SJCRH30 (cell line): Measurements from ENCODE around the gene GLI3. TPM values are rescaled to one million over a fixed set of nuclear protein-coding genes. Genes with fewer than 3 reads are reported as not detected.
"Not testable (repeated sequence)": the region's sequence is repeated elsewhere in the genome, so short reads cannot be mapped to it uniquely, and the experiment has no call there.

Experiments
- DNase-seq, 2 experiments: peaks; one replicate each; pipeline ENCODE4 v3.0.0-alpha.2; 2015 to 2020
- H3K27ac ChIP-seq: fragments of 250-450 bp; sonication (Bioruptor Pico); 2 replicates; pipeline ENCODE4 v1.5.1; 2020; ENCODE audit warnings: mild to moderate bottlenecking, moderate library complexity
- H3K27me3 ChIP-seq: fragments of 250-450 bp; sonication (Bioruptor Pico); 2 replicates; pipeline ENCODE4 v1.5.1; 2020; ENCODE audit warnings: mild to moderate bottlenecking, moderate library complexity
- H3K36me3 ChIP-seq: fragments of 250-450 bp; sonication (Bioruptor Pico); 2 replicates; pipeline ENCODE4 v1.5.1; 2020; ENCODE audit warnings: mild to moderate bottlenecking, moderate library complexity
- H3K4me1 ChIP-seq: fragments of 250-450 bp; sonication (Bioruptor Pico); 2 replicates; pipeline ENCODE4 v1.5.1; 2020; ENCODE audit warnings: mild to moderate bottlenecking, moderate library complexity
- H3K4me3 ChIP-seq: fragments of 250-450 bp; sonication (Bioruptor Pico); 2 replicates; pipeline ENCODE4 v1.5.1; 2020; ENCODE audit warnings: mild to moderate bottlenecking, moderate library complexity
- H3K9me3 ChIP-seq: fragments of 250-450 bp; sonication (Bioruptor Pico); replicated peaks from 2 replicates; pipeline ENCODE4 v1.5.1; 2020; ENCODE audit warnings: mild to moderate bottlenecking, moderate library complexity
- total RNA-seq: library from RNA; depleted of rRNA; stranded (reverse); fragments of >200 nt; shearing (Covaris generic); gene quantifications from 2 replicates; pipeline ENCODE4 v1.2.3, GENCODE V29; 2014

The GLI3 gene
- total RNA-seq, 1 experiment from 2014 or later = 11.1 TPM

GRCh38 chr7:42211938-42212337, 25.1 kb downstream of the GLI3 start:
- peaks cover 10% of the 10 kb centered on the region for H3K36me3 ChIP-seq
- H3K27ac ChIP-seq = no peak overlapping the region
- no peaks in the 10 kb centered on the region for H3K9me3 ChIP-seq
- H3K4me3 ChIP-seq = no peak overlapping the region
- no peaks in the 10 kb centered on the region for H3K4me1 ChIP-seq
- no peaks in the 10 kb centered on the region for H3K27me3 ChIP-seq
- no peak for DNase-seq

- Histone ChIP-seq H3K36me3 (peaks cover 15% of the 10 kb centered on the region), H3K4me3 (no peak overlapping the region), H3K4me1 (no peaks in the 10 kb centered on the region), H3K27ac (no peak overlapping the region), H3K27me3 (no peaks in the 10 kb centered on the region), H3K9me3 (no peaks in the 10 kb centered on the region)
- DNase-seq = no peak
These were observed 26.2 kb downstream of the GLI3 start for GRCh38 chr7:42210779-42211178.

GRCh38 chr7:42210333-42210732, 26.7 kb downstream of the GLI3 start:
- Histone ChIP-seq H3K36me3 (peaks cover 15% of the 10 kb centered on the region), H3K9me3 (no peaks in the 10 kb centered on the region), H3K27ac (no peak overlapping the region), H3K4me1 (no peaks in the 10 kb centered on the region), H3K27me3 (no peaks in the 10 kb centered on the region), H3K4me3 (no peak overlapping the region)
- no peak for DNase-seq

GRCh38 chr7:42209085-42209484, 27.9 kb downstream of the GLI3 start:
- H3K27ac ChIP-seq, H3K4me1 ChIP-seq, H3K4me3 ChIP-seq, H3K9me3 ChIP-seq, DNase-seq, H3K27me3 ChIP-seq: not testable (repeated sequence)
- peaks cover 15% of the 10 kb centered on the region for H3K36me3 ChIP-seq

GRCh38 chr7:42208572-42208971, 28.4 kb downstream of the GLI3 start:
- H3K27ac ChIP-seq = no peak overlapping the region
- H3K4me1 ChIP-seq = no peaks in the 10 kb centered on the region
- H3K4me3 ChIP-seq = no peak overlapping the region
- no peak for DNase-seq
- H3K9me3 ChIP-seq = no peaks in the 10 kb centered on the region; the same call in 1 of the 2 replicates
- no peaks in the 10 kb centered on the region for H3K27me3 ChIP-seq
- H3K36me3 ChIP-seq = peaks cover 15% of the 10 kb centered on the region

- Histone ChIP-seq H3K36me3 (peaks cover 13% of the 10 kb centered on the region), H3K9me3 (no peaks in the 10 kb centered on the region; the same call in 1 of the 2 replicates), H3K27ac (no peak overlapping the region), H3K27me3 (no peaks in the 10 kb centered on the region), H3K4me1 (no peaks in the 10 kb centered on the region), H3K4me3 (no peak overlapping the region)
- no peak for DNase-seq
These were observed 29.6 kb downstream of the GLI3 start for GRCh38 chr7:42207420-42207819.

GRCh38 chr7:42203336-42203735, 33.7 kb downstream of the GLI3 start:
- Histone ChIP-seq H3K9me3 (no peaks in the 10 kb centered on the region; the same call in 1 of the 2 replicates), H3K36me3 (peaks cover 5% of the 10 kb centered on the region; the same call in 1 of the 2 replicates), H3K27me3 (no peaks in the 10 kb centered on the region), H3K4me1 (no peaks in the 10 kb centered on the region), H3K4me3 (no peak overlapping the region), H3K27ac (no peak overlapping the region)
- no peak for DNase-seq

- Histone ChIP-seq H3K4me3 (no peak overlapping the region), H3K4me1 (no peaks in the 10 kb centered on the region), H3K27ac (no peak overlapping the region), H3K27me3 (no peaks in the 10 kb centered on the region), H3K9me3 (no peaks in the 10 kb centered on the region; the same call in 1 of the 2 replicates), H3K36me3 (peaks cover 5% of the 10 kb centered on the region; the same call in 1 of the 2 replicates)
- no peak for DNase-seq
These were observed 34.4 kb downstream of the GLI3 start for GRCh38 chr7:42202601-42203000.

- 0 out of 2 replicates have a peak, but pooled peaks cover 4% of the 10 kb centered on the region for H3K36me3 ChIP-seq
- no peak overlapping the region for H3K4me3 ChIP-seq
- DNase-seq = no peak
- H3K27me3 ChIP-seq = no peaks in the 10 kb centered on the region
- H3K9me3 ChIP-seq = no peaks in the 10 kb centered on the region
- no peak overlapping the region for H3K27ac ChIP-seq
- H3K4me1 ChIP-seq = no peaks in the 10 kb centered on the region; the same call in 1 of the 2 replicates
These were observed 37.9 kb downstream of the GLI3 start for GRCh38 chr7:42198974-42199668.

GRCh38 chr7:42198296-42198695, 38.7 kb downstream of the GLI3 start:
- H3K27me3 ChIP-seq = no peaks in the 10 kb centered on the region
- H3K4me1 ChIP-seq = peaks cover 8% of the 10 kb centered on the region
- H3K27ac ChIP-seq = no peak overlapping the region
- no peak for DNase-seq
- H3K9me3 ChIP-seq = no peaks in the 10 kb centered on the region
- no peak overlapping the region for H3K4me3 ChIP-seq
- H3K36me3 ChIP-seq = 0 out of 2 replicates have a peak, but pooled peaks cover 4% of the 10 kb centered on the region

GRCh38 chr7:42197451-42197850, 39.6 kb downstream of the GLI3 start:
- DNase-seq = no peak
- Histone ChIP-seq H3K27ac (no peak overlapping the region), H3K9me3 (no peaks in the 10 kb centered on the region), H3K36me3 (0 out of 2 replicates have a peak, but pooled peaks cover 4% of the 10 kb centered on the region), H3K27me3 (no peaks in the 10 kb centered on the region), H3K4me3 (no peak overlapping the region), H3K4me1 (peaks cover 17% of the 10 kb centered on the region)

GRCh38 chr7:42194238-42194637, 42.8 kb downstream of the GLI3 start:
- 0 out of 2 replicates have a peak, but pooled peaks cover 4% of the 10 kb centered on the region for H3K36me3 ChIP-seq
- H3K4me3 ChIP-seq = no peak overlapping the region
- H3K9me3 ChIP-seq = no peaks in the 10 kb centered on the region
- no peak for DNase-seq
- H3K27me3 ChIP-seq = no peaks in the 10 kb centered on the region
- no peak overlapping the region for H3K27ac ChIP-seq
- H3K4me1 ChIP-seq = peaks cover 21% of the 10 kb centered on the region

GRCh38 chr7:42193471-42194129, 43.4 kb downstream of the GLI3 start:
- Histone ChIP-seq H3K4me3 (no peak overlapping the region), H3K9me3 (no peaks in the 10 kb centered on the region), H3K36me3 (0 out of 2 replicates have a peak, but pooled peaks cover 4% of the 10 kb centered on the region), H3K4me1 (peaks cover 21% of the 10 kb centered on the region), H3K27ac (no peak overlapping the region; the same call in 1 of the 2 replicates), H3K27me3 (no peaks in the 10 kb centered on the region)
- DNase-seq = no peak

GRCh38 chr7:42192851-42193461, 44.1 kb downstream of the GLI3 start:
- peak; percentile 69 to 82 for DNase-seq
- H3K27ac ChIP-seq = no peak overlapping the region; the same call in 1 of the 2 replicates
- H3K4me3 ChIP-seq = no peak overlapping the region
- H3K36me3 ChIP-seq = 0 out of 2 replicates have a peak, but pooled peaks cover 4% of the 10 kb centered on the region
- H3K27me3 ChIP-seq = no peaks in the 10 kb centered on the region
- peaks cover 21% of the 10 kb centered on the region for H3K4me1 ChIP-seq
- no peaks in the 10 kb centered on the region for H3K9me3 ChIP-seq

- Histone ChIP-seq H3K36me3 (0 out of 2 replicates have a peak, but pooled peaks cover 4% of the 10 kb centered on the region), H3K4me1 (peaks cover 21% of the 10 kb centered on the region), H3K27me3 (no peaks in the 10 kb centered on the region), H3K9me3 (no peaks in the 10 kb centered on the region), H3K4me3 (no peak overlapping the region), H3K27ac (no peak overlapping the region)
- DNase-seq = no peak
These were observed 44.9 kb downstream of the GLI3 start for GRCh38 chr7:42192066-42192465.
